Kidney (tissue), 14 donors: ENCODE results near the gene KIAA1549. TPM values are rescaled to one million over a fixed set of nuclear protein-coding genes. Genes with fewer than 3 reads are reported as not detected.

Source experiments
- DNase-seq, 5 donors: peaks; one replicate each; pipeline ENCODE4 v3.0.0-alpha.2; 2013 to 2020
- FAIRE-seq: peaks from 2 replicates; lab custom pipeline; 2012; peaks lifted over from hg19 to GRCh38; lab: Jason Lieb, UNC
- H3K27ac ChIP-seq, 2 donors: one replicate each; pipeline ENCODE4 v1.7.0; 2013; ENCODE audit warnings: low read depth in 2 of 2, low read length in 2 of 2, inconsistent platforms in 1 of 2
- H3K27me3 ChIP-seq: one replicate; pipeline ENCODE4 v1.7.1; 2013; ENCODE audit warnings: low read length, inconsistent platforms; ENCODE audit not compliant: control insufficient read depth, insufficient read depth
- H3K36me3 ChIP-seq, 3 donors: one replicate each; pipeline versions ENCODE4 v1.7.0 to v1.7.1; 2013; ENCODE audit warnings: low read length in 3 of 3, control low read depth in 1 of 3, inconsistent platforms in 1 of 3; ENCODE audit not compliant: insufficient read depth in 3 of 3, control insufficient read depth in 2 of 3
- H3K4me1 ChIP-seq, 3 donors: one replicate each; pipeline versions ENCODE4 v1.7.0 to v1.7.1; 2013; ENCODE audit warnings: low read length in 3 of 3, inconsistent platforms in 1 of 3, low read depth in 1 of 3; ENCODE audit not compliant: control insufficient read depth in 2 of 3, insufficient read depth in 2 of 3
- H3K4me3 ChIP-seq, 3 donors: one replicate each; pipeline versions ENCODE4 v1.7.0 to v1.8.1; 2013; ENCODE audit warnings: low read length in 3 of 3, control low read depth in 1 of 3, inconsistent platforms in 1 of 3
- H3K9ac ChIP-seq, 3 donors: one replicate each; pipeline versions ENCODE4 v1.7.0 to v1.7.1; 2013; ENCODE audit warnings: low read length in 3 of 3, control low read depth in 1 of 3, inconsistent platforms in 1 of 3
- H3K9me3 ChIP-seq, 3 donors: one replicate each; pipeline versions ENCODE4 v1.7.0 to v1.7.1; 2013; ENCODE audit warnings: low read length in 3 of 3, control low read depth in 1 of 3, inconsistent platforms in 1 of 3; ENCODE audit not compliant: control insufficient read depth in 2 of 3, insufficient read depth in 1 of 3
- intact Hi-C: fragments of 100-400 bp; cut with DNase I; formaldehyde crosslinking; loops from one replicate; pipeline ENCODE4 v1.11.1; 2022
- polyA plus RNA-seq: library from polyadenylated mRNA; stranded (reverse); fragments of 350-450 nt; fragmentation: Illumina TruSeq; extraction: RNeasy Lipid Tissue Mini Kit (QIAGEN cat#74804); gene quantifications from one replicate; pipeline ENCODE4 v1.2.3, GENCODE V29; 2014; ENCODE audit warnings: low read depth, low replicate concordance; ENCODE audit not compliant: insufficient read depth
- total RNA-seq: library from RNA; stranded (reverse); fragmentation: NEBNext Ultra II Directional; extraction: Animal tissue kit (Norgen Biotek cat#: 25700); gene quantifications from one replicate; pipeline ENCODE4 v1.2.1, GENCODE V29; 2021
- TF ChIP-seq, protein P1 (sequence below): IDR thresholded peaks from 3 replicates; pipeline ENCODE4 v1.5.1; 2012; ENCODE audit warnings: mild to moderate bottlenecking, moderate library complexity, borderline replicate concordance; ENCODE audit not compliant: insufficient read depth; ENCODE audit errors: extremely low read depth
- donor health status: control.
- donor health status: control.
- donor health status: control.
- donor health status: control.
- donor health status: control.
- donor health status: DM: yes; HTN: yes; CAD: no.
- donor health status: Normal renal cell carcinoma (clear cell type).

The KIAA1549 gene
- total and polyA plus RNA-seq, 2 donors from 2014 or later, result 1.8 to 10.1 TPM

DNA sequence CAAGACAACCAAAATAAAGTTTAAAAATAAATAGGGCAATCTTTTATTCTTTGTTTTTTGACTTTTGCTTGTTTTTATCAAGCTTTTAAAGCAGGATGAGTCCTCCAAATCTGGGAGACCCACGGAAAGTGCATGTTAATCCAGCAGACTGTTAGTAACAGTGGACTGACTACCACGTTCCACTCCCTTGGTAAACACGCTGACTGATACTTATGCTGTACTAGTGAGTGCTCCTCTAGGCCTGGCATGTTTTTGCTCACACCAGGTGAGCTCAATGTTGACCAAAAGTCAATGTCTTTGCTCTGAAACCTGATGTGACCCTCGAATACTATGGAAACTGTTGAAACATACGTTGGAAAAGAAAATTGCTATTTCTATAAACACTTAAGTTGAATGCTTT lies 88.4 kb downstream of the KIAA1549 start:
- DNase-seq, result no peak
- no peak overlapping the region for H3K9ac ChIP-seq
- peaks cover 0 to 7% (median 4%) of the 10 kb centered on the region in 3 donors for H3K36me3 ChIP-seq
- FAIRE-seq, result no peak
- H3K27ac ChIP-seq, result no peak overlapping the region
- no peak overlapping the region for H3K4me3 ChIP-seq
- TF ChIP-seq, protein P1, sequence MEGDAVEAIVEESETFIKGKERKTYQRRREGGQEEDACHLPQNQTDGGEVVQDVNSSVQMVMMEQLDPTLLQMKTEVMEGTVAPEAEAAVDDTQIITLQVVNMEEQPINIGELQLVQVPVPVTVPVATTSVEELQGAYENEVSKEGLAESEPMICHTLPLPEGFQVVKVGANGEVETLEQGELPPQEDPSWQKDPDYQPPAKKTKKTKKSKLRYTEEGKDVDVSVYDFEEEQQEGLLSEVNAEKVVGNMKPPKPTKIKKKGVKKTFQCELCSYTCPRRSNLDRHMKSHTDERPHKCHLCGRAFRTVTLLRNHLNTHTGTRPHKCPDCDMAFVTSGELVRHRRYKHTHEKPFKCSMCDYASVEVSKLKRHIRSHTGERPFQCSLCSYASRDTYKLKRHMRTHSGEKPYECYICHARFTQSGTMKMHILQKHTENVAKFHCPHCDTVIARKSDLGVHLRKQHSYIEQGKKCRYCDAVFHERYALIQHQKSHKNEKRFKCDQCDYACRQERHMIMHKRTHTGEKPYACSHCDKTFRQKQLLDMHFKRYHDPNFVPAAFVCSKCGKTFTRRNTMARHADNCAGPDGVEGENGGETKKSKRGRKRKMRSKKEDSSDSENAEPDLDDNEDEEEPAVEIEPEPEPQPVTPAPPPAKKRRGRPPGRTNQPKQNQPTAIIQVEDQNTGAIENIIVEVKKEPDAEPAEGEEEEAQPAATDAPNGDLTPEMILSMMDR, result no peak
- intact Hi-C loops, result no loop called here
- H3K27me3 ChIP-seq, result no peaks in the 10 kb centered on the region
- no peaks in the 10 kb centered on the region for H3K9me3 ChIP-seq
- H3K4me1 ChIP-seq, result peaks cover 0 to 23% (median 13%) of the 10 kb centered on the region in 3 donors

DNA sequence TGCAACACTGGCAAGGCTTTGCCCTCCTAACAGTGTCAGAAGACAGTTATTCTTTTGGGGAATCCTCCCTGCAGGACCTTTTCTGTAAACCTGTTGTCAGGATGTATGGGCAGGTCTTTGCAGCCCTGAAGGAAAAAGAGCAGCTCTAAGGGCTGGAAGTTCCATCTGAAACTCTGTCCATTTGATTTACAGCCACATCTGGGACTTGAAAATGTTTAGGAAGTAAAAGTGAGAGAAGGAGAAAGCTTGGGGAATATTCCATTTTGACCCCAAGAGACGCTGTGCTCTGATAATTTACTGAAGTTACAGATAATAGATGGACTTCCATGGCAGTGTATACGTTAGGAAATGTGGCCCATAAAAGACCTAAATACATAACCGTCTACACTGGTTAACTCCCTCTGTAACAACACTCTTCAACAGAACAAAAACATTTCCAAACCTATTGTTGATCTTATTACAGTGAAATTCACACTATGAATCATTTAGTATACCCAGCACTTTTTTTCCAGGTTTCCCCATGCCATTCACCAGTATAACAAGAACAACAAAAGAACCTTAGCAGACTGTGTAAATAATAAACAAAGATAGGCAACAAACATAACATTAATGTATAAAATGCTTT lies 89.1 kb downstream of the KIAA1549 start:
- Histone ChIP-seq H3K27me3 (no peaks in the 10 kb centered on the region), H3K9ac (no peak overlapping the region), H3K36me3 (peaks cover 0 to 4% (median 3%) of the 10 kb centered on the region in 3 donors), H3K4me1 (peaks cover 0 to 23% (median 13%) of the 10 kb centered on the region in 3 donors), H3K9me3 (no peaks in the 10 kb centered on the region), H3K4me3 (no peak overlapping the region), H3K27ac (no peak overlapping the region)
- TF ChIP-seq, protein P1, result no peak
- FAIRE-seq (no peak), DNase-seq (peak in 2 of 5 donors; percentile 43 to 71)
- intact Hi-C loops, result no loop called here

DNA sequence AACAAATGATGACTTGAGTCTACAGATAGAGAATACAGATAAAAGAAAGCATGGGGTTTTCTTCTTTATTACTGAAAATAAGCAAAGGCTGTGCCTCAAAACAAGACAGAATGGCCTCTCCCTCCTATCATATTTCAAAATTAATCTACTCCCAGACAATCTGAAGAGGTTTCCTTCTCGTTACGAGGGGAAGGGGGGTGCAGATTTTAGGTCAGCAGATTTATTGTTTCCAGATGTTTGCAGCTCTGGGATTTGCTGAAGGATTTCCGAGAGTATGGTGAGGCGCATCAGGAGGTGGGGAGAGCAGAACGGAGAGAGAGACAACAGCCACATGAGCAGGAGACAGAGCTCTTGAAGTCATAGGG lies 89.8 kb downstream of the KIAA1549 start:
- peak overlapping the region in 1 of 2 donors; percentile 59 for H3K27ac ChIP-seq
- peaks cover 0 to 4% (median 0%) of the 10 kb centered on the region in 3 donors for H3K36me3 ChIP-seq
- H3K9me3 ChIP-seq, result no peaks in the 10 kb centered on the region
- peaks cover 0 to 23% (median 13%) of the 10 kb centered on the region in 3 donors for H3K4me1 ChIP-seq
- H3K27me3 ChIP-seq, result no peaks in the 10 kb centered on the region
- H3K9ac ChIP-seq, result no peak overlapping the region
- intact Hi-C loops, result no loop called here
- TF ChIP-seq, protein P1, result no peak
- DNase-seq, result peak in 3 of 5 donors; percentile 35 to 81 (median 69)
- FAIRE-seq, result no peak
- no peak overlapping the region for H3K4me3 ChIP-seq
